Measurements from ENCODE around the gene UBAC1. TPM values are rescaled to one million over a fixed set of nuclear protein-coding genes. Genes with fewer than 3 reads are reported as not detected.

Gene UBAC1
- total and polyA plus RNA-seq, 10 of the 15 experiments (the other 5 are each of a cell fraction or from before 2014, with no cell fraction given) = 16.7 to 54.6 (median 38.5) TPM

GRCh38 chr9:136007934-136008692, 46.9 kb upstream of the UBAC1 start:
- no peak for TF ChIP-seq GATAD2B (conservative IDR thresholded peaks at IDR 0.05; ENCODE audit: low read depth)
- no peak for TF ChIP-seq ZBED1 (IDR thresholded peaks at IDR 0.05; ENCODE audit: borderline replicate concordance)
- no peak for TF ChIP-seq SMAD5 (IDR thresholded peaks at IDR 0.05; ENCODE audit: low read depth)
- TF ChIP-seq, protein P1, sequence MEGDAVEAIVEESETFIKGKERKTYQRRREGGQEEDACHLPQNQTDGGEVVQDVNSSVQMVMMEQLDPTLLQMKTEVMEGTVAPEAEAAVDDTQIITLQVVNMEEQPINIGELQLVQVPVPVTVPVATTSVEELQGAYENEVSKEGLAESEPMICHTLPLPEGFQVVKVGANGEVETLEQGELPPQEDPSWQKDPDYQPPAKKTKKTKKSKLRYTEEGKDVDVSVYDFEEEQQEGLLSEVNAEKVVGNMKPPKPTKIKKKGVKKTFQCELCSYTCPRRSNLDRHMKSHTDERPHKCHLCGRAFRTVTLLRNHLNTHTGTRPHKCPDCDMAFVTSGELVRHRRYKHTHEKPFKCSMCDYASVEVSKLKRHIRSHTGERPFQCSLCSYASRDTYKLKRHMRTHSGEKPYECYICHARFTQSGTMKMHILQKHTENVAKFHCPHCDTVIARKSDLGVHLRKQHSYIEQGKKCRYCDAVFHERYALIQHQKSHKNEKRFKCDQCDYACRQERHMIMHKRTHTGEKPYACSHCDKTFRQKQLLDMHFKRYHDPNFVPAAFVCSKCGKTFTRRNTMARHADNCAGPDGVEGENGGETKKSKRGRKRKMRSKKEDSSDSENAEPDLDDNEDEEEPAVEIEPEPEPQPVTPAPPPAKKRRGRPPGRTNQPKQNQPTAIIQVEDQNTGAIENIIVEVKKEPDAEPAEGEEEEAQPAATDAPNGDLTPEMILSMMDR (IDR thresholded peaks at IDR 0.05 in 2 of 3, conservative IDR thresholded peaks at IDR 0.05 in 1 of 3; ENCODE audit: control insufficient read depth in 2 of 3, extremely low read depth in 1 of 3, insufficient read depth in 1 of 3, low read depth in 3 of 3, low read length in 3 of 3) = no peak
- no peak for TF ChIP-seq BMI1 (IDR thresholded peaks at IDR 0.05; ENCODE audit: borderline replicate concordance)
- TF ChIP-seq IKZF2 (IDR thresholded peaks at IDR 0.05) = no peak
- no peak for TF ChIP-seq ETV6 (conservative IDR thresholded peaks at IDR 0.05 in 1 of 2, IDR thresholded peaks at IDR 0.05 in 1 of 2; ENCODE audit: borderline replicate concordance in 1 of 2, low read depth in 1 of 2)
- TF ChIP-seq, protein P2, sequence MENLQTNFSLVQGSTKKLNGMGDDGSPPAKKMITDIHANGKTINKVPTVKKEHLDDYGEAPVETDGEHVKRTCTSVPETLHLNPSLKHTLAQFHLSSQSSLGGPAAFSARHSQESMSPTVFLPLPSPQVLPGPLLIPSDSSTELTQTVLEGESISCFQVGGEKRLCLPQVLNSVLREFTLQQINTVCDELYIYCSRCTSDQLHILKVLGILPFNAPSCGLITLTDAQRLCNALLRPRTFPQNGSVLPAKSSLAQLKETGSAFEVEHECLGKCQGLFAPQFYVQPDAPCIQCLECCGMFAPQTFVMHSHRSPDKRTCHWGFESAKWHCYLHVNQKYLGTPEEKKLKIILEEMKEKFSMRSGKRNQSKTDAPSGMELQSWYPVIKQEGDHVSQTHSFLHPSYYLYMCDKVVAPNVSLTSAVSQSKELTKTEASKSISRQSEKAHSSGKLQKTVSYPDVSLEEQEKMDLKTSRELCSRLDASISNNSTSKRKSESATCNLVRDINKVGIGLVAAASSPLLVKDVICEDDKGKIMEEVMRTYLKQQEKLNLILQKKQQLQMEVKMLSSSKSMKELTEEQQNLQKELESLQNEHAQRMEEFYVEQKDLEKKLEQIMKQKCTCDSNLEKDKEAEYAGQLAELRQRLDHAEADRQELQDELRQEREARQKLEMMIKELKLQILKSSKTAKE (IDR thresholded peaks at IDR 0.05; ENCODE audit: low read depth, poor library complexity, severe bottlenecking) = no peak
- no peak for TF ChIP-seq CBFB (IDR thresholded peaks at IDR 0.05; ENCODE audit: low read depth)
- no peak for TF ChIP-seq BCLAF1 (IDR thresholded peaks at IDR 0.05)
- TF ChIP-seq GABPA (IDR thresholded peaks at IDR 0.05; ENCODE audit: low read depth) = no peak
- TF ChIP-seq RELB (IDR thresholded peaks at IDR 0.05; ENCODE audit: low read depth) = no peak
- no peak for TF ChIP-seq MYB (IDR thresholded peaks at IDR 0.05; ENCODE audit: borderline replicate concordance, low read depth, low read length)
- no peak for TF ChIP-seq CBX5 (IDR thresholded peaks at IDR 0.05; ENCODE audit: low read depth)
- TF ChIP-seq MTA2 (IDR thresholded peaks at IDR 0.05; ENCODE audit: low read depth) = no peak
- no peak for DNase-seq (ENCODE audit: low read depth, low spot score)
- WGBS (ENCODE audit: insufficient coverage, insufficient replicate concordance, low lambda C conversion rate, missing lambda C conversion rate) = 83% methylated on average over 24 of the region's 24 CpGs
- H3K4me1 ChIP-seq (ENCODE audit: control insufficient read depth, insufficient read depth, low read length) = no peaks in the 10 kb centered on the region
- ChIA-PET SMC1A (ENCODE audit: uncharacterized antibody, unreplicated experiment) (no interaction called here), CTCF (no interaction called here), POLR2A (no interaction called here), RAD21 (ENCODE audit: unreplicated experiment) (no interaction called here)
- ATAC-seq = no peak
- no peaks in the 10 kb centered on the region for H3K9me3 ChIP-seq (replicated peaks; ENCODE audit: control insufficient read depth, insufficient read depth, low read length)
- no peak overlapping the region for H3K9ac ChIP-seq (ENCODE audit: control insufficient read depth, insufficient read depth, low read length)
- no peaks in the 10 kb centered on the region; the same call in 1 of the 2 replicates for H4K20me1 ChIP-seq (ENCODE audit: control insufficient read depth, insufficient read depth)
- H2AFZ ChIP-seq (ENCODE audit: control insufficient read depth, low read depth, low read length) = no peak overlapping the region
- intact Hi-C loops (cut with micrococcal nuclease; ENCODE audit: unreplicated experiment) (no loop called here), in situ Hi-C loops (cut with MboI) (no loop called here)
- no peaks in the 10 kb centered on the region for H3K27me3 ChIP-seq (replicated peaks in 1 of 2; ENCODE audit: control insufficient read depth in 2 of 2, insufficient read depth in 2 of 2, low read length in 1 of 2)
- H3K4me2 ChIP-seq (ENCODE audit: control insufficient read depth, insufficient read depth) = no peak overlapping the region
- H3K27ac ChIP-seq (ENCODE audit: control insufficient read depth, insufficient read depth) = no peak overlapping the region
- H3K79me2 ChIP-seq (ENCODE audit: control insufficient read depth, insufficient read depth, low read length) = no peaks in the 10 kb centered on the region
- BruUV-seq (replicated peaks) = no TSS peak
- no peak for FAIRE-seq
- no peak overlapping the region for H3K4me3 ChIP-seq
- peaks cover 0 to 6% of the 10 kb centered on the region in 2 experiments; a peak in 2 of 4 replicates for H3K36me3 ChIP-seq (ENCODE audit: control insufficient read depth in 2 of 2, insufficient read depth in 2 of 2, low read length in 1 of 2)
